Fibroblast of pulmonary artery (primary cell): ENCODE data around the gene FOSL2.

Experiments
- DNase-seq: peaks from one replicate; pipeline ENCODE4 v3.0.0-alpha.2; 2010; ENCODE audit warnings: low read depth
- H3K4me3 ChIP-seq: replicated peaks from 2 replicates; pipeline ENCODE4 v1.5.1; 2011; ENCODE audit warnings: low read depth, mild to moderate bottlenecking, control low read depth, low read length, moderate library complexity
- TF ChIP-seq, protein P1 (sequence below): IDR thresholded peaks from 2 replicates; pipeline ENCODE4 v1.5.1; 2011; ENCODE audit warnings: mild to moderate bottlenecking, control low read depth, low read length, inconsistent platforms; ENCODE audit errors: missing control alignments

The FOSL2 gene

DNA sequence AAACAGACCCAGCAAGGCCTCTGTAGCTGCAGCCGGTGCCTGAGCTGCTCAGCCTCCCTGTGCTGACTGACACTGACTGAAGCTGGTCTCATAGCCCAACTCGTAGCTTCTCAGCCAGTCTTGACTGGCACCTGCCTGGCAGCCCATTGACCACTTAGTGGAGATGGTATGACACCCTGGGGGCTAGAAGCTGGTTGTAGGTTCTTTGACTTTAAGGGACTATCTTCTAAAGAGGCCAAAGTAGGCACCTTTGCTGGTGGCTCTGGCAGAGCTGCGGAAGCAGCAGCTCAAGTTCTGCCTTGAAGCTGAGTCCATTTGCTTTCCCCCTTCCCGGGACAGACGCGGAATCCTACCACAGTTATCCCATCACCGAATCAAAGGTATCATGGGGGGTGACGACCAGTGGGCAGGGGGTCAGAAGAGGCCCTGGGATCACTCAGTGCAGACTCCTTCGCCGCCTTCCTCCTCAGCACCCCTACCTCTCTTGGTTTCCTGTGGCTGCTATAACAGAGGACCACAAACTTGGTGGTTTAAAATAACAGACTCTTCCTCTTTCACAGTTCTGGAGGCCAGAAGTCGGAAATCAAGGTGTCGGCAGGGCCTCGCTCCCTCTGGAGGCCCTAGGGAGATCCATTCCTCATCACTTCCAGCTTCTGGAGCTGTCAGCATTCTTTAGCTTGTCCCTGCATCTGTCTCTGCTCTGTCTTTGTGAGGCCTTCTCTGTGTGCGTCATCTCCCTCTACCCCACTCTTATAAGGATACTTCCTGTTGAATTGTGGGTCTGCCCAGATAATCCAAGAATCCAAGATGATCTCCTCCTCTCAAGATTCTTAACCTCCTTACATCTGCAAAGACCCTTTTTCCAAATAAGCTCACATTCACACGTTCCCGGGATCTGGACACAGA lies 13.7 kb upstream of the FOSL2 start:
- no peak for DNase-seq
- H3K4me3 ChIP-seq: no peak overlapping the region
- TF ChIP-seq, protein P1, sequence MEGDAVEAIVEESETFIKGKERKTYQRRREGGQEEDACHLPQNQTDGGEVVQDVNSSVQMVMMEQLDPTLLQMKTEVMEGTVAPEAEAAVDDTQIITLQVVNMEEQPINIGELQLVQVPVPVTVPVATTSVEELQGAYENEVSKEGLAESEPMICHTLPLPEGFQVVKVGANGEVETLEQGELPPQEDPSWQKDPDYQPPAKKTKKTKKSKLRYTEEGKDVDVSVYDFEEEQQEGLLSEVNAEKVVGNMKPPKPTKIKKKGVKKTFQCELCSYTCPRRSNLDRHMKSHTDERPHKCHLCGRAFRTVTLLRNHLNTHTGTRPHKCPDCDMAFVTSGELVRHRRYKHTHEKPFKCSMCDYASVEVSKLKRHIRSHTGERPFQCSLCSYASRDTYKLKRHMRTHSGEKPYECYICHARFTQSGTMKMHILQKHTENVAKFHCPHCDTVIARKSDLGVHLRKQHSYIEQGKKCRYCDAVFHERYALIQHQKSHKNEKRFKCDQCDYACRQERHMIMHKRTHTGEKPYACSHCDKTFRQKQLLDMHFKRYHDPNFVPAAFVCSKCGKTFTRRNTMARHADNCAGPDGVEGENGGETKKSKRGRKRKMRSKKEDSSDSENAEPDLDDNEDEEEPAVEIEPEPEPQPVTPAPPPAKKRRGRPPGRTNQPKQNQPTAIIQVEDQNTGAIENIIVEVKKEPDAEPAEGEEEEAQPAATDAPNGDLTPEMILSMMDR: no peak

DNA sequence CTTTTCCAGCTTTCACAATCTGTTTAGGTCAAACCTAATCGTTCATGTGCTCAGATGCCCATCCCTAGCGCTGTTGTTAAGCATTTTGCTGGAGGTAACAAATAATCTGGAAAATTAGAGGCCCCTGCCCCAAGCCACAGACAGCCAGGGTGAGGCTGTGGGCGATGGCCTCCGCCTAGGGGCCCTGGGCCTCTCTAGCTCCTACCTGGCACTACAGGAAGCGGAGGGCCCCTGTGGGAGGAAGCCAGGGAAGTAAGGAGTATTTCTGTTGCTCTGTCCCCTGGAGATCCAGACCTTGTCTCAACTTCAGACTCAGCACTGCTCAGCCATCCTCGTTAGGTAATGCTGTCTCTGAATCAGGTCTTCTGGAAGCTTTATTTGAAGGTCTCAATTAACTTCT lies 12.4 kb upstream of the FOSL2 start:
- no peak overlapping the region for H3K4me3 ChIP-seq
- DNase-seq: no peak
- TF ChIP-seq, protein P1: no peak

DNA sequence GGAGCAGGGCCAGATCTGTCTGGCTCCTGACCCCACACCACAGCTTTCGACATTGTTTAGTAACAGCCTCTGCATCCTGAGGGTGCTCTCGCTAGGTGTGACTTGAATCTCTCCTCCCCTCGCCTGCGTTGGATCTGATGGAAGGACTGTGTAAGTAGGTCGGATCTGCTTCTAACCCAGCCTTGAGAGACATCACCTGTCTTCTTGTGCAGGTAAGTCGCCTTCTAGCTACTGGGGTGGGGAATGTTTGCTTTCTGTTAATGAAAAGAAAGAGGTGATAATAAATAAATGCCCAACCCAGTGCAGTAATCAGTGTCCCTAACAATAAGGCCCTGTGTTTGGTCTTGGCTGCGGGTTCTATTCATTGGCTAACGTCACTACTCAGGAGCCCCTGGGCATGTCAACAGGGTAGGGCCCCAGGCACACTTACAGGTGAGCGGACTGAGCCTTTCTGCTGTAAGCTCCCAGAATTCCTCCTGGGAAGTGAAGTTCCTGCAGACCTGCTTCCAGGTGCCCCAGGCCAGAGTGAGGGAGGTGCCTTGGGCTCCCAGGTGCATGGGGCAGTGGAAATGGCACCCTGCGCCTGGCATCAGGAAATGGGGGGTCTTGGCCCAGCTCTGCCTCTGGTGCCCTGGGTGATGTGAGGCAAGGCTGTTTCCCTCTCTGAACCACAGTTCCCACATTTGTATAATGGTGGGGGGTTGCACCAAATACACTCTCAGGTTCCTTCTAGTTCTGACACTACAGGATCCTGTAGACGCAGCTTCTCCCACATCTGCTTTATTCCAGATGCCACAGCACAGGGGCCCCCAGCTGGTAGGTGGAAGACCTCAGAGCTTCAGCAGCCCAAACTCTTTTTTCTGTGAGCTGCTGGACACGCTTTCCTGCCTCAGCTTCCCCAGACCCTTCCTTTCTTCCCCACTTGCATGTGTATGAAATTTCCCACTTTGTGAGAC lies 11.2 kb upstream of the FOSL2 start:
- TF ChIP-seq, protein P1: no peak
- no peak for DNase-seq
- no peak overlapping the region for H3K4me3 ChIP-seq

DNA sequence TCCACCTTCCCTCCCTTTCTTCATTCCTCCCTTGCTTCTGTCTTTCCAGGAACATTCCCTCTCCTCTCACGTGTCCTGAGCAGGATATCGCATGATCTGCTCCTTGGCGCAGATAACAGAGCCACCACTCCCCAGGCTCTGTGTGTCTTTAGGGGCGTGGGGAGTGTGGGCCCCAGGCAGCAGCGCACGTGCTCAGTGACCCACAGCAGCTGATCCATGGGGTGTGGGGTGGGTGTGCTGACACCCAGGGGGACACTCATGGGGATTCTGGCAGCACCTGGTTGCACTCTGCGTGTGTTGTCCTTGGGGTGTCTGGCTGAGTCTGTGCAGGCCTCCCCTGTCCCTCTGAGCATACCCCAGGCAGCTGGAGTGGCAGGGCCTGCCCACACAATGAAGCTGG lies 9.9 kb upstream of the FOSL2 start:
- TF ChIP-seq, protein P1: no peak
- DNase-seq: no peak

DNA sequence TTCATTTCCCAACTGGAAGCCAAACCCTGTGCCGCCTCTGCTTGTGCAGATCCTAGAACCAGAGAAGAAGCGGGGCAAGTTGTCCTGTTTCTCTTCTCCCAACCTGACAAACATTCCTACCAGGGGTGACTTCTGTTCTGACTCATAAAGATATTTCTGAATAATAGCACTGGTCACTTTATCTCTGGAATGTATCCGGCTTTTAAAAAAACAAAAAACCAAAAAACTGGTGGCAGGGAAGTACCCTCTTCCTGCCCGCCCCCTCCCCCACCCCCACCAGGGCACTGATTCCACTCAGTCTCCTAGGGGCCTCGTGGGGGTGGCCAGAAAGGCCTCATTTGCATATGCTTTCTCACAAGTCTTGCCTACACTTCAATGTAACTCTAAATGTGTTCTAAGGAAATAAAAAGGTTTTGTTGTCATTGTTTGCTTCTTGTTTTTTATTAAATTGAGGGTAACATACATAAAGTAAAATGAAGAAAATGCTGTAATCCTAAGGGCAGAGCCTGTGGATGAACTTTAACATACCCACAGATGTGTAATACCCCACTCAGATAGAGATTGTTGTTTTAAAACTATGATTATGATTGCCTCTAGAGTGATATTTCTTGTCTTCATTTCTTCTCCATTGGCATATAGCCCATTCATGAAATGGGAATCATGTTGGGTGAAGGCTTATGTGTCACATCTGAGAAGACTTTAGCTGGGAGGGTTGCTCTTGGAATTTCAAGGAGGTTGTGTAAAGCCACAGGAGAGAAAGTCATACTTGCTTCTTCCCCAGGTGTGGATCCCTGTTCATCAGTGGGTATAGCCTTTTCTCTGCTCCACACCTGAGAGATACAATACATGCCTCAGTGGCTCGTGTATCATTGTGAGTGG lies 5.3 kb upstream of the FOSL2 start:
- DNase-seq: peak; percentile 79
- TF ChIP-seq, protein P1: no peak
- no peak overlapping the region for H3K4me3 ChIP-seq

More for the DNA sequence above, 9.9 kb upstream of the FOSL2 start:
- no peak overlapping the region for H3K4me3 ChIP-seq
